Neural progenitor cell (in vitro differentiated cells): ENCODE measurements around the gene GPI. TPM values are rescaled to one million over a fixed set of nuclear protein-coding genes. Genes with fewer than 3 reads are reported as not detected.

Source experiments
- DNase-seq: peaks from one replicate; pipeline ENCODE4 v3.0.0-alpha.2; 2016; ENCODE audit warnings: low spot score
- H2AFZ ChIP-seq: fragments of 200-600 bp; sonication (generic); replicated peaks from 2 replicates; pipeline ENCODE4 v1.6.1; 2016; ENCODE audit warnings: antibody characterized with exemption
- H3F3A ChIP-seq: fragments of 200-600 bp; sonication (generic); 2 replicates; pipeline ENCODE4 v1.6.1; 2016; ENCODE audit warnings: antibody characterized with exemption, low read depth
- H3K27ac ChIP-seq: fragments of 200-600 bp; sonication (generic); 2 replicates; pipeline ENCODE4 v1.5.1; 2016; ENCODE audit warnings: mild to moderate bottlenecking
- H3K27me3 ChIP-seq: fragments of 200-600 bp; sonication (generic); 2 replicates; pipeline ENCODE4 v1.6.1; 2016; ENCODE audit warnings: mild to moderate bottlenecking, moderate library complexity
- H3K36me3 ChIP-seq: fragments of 200-600 bp; sonication (generic); 2 replicates; pipeline ENCODE4 v1.5.1; 2016
- H3K4me1 ChIP-seq: fragments of 200-600 bp; sonication (generic); 2 replicates; pipeline ENCODE4 v1.6.1; 2016; ENCODE audit warnings: mixed run types
- H3K4me2 ChIP-seq: fragments of 200-600 bp; sonication (generic); 2 replicates; pipeline ENCODE4 v1.6.1; 2016
- H3K4me3 ChIP-seq: fragments of 200-600 bp; sonication (generic); 2 replicates; pipeline ENCODE4 v1.5.1; 2016
- H3K79me2 ChIP-seq: fragments of 200-600 bp; sonication (generic); 2 replicates; pipeline ENCODE4 v1.6.1; 2016; ENCODE audit warnings: low read depth
- H3K9ac ChIP-seq: fragments of 200-600 bp; sonication (generic); 2 replicates; pipeline ENCODE4 v1.6.1; 2016
- H3K9me3 ChIP-seq: fragments of 200-600 bp; sonication (generic); 2 replicates; pipeline ENCODE4 v1.5.1; 2016; ENCODE audit warnings: low read depth
- H4K20me1 ChIP-seq: fragments of 200-600 bp; sonication (generic); 2 replicates; pipeline ENCODE4 v1.6.1; 2016; ENCODE audit warnings: low read depth
- H3K27ac Mint-ChIP-seq: 3 replicates; pipeline ENCODE4 v1.8.0; 2021; ENCODE audit warnings: mixed read lengths
- H3K27me3 Mint-ChIP-seq: 2 replicates; pipeline ENCODE4 v1.8.0; 2022; ENCODE audit warnings: low read depth, mild to moderate bottlenecking, inconsistent platforms, moderate library complexity, mixed read lengths; ENCODE audit not compliant: insufficient read depth
- H3K36me3 Mint-ChIP-seq: 3 replicates; pipeline ENCODE4 v1.8.0; 2021; ENCODE audit warnings: mixed read lengths
- H3K4me1 Mint-ChIP-seq: 3 replicates; pipeline ENCODE4 v1.8.0; 2021; ENCODE audit warnings: mixed read lengths
- H3K4me3 Mint-ChIP-seq: 3 replicates; pipeline ENCODE4 v1.8.0; 2021; ENCODE audit warnings: mild to moderate bottlenecking, moderate library complexity, mixed read lengths
- H3K9me3 Mint-ChIP-seq: 3 replicates; pipeline ENCODE4 v1.8.0; 2020; ENCODE audit warnings: mixed read lengths
- CTCF ChIP-seq: fragments of 200-600 bp; sonication (generic); IDR thresholded peaks from 2 replicates; pipeline ENCODE4 v1.5.1; 2017; ENCODE audit warnings: antibody characterized with exemption, mild to moderate bottlenecking
- EZH2 ChIP-seq: fragments of 200-600 bp; sonication (generic); IDR thresholded peaks from 2 replicates; pipeline ENCODE4 v1.6.1; 2017; ENCODE audit warnings: antibody characterized with exemption, mild to moderate bottlenecking, moderate library complexity
- EZH2phosphoT487 ChIP-seq: fragments of 200-600 bp; sonication (generic); IDR thresholded peaks from 2 replicates; pipeline ENCODE4 v1.6.1; 2017; ENCODE audit warnings: antibody characterized with exemption
- total RNA-seq: library from RNA; depleted of rRNA; stranded (reverse); fragments of >200 nt; gene quantifications from 2 replicates; pipeline ENCODE4 v1.2.3, GENCODE V29; 2015; ENCODE audit warnings: low replicate concordance

The GPI gene
- total RNA-seq, 1 donor from 2014 or later, result 109 TPM

DNA sequence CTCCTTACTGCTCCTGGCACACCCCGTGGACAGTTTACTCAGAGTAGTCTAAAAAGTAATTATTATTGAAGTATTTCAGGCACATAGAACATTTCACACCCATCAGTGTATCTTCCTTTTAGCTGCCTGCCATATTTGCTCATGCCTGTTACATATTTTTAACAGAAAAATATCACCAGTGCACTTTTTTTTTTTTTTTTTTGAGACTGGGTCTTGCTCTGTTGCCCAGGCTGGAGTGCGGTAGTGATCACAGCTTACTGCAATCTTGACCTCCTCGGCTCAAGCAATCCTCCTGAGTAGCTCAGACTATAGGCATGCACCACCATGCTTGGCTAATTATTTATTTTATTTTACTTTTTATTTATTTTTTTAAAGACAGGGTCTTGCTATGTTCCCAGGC is 40.7 kb upstream of the GPI start:
- Histone ChIP-seq H3K27me3 (no peaks in the 10 kb centered on the region), H3F3A (no peaks in the 10 kb centered on the region), H3K27ac (no peak overlapping the region), H3K9ac (no peak overlapping the region), H2AFZ (no peak overlapping the region), H3K4me2 (no peak overlapping the region), H3K4me3 (no peak overlapping the region), H4K20me1 (no peaks in the 10 kb centered on the region), H3K9me3 (no peaks in the 10 kb centered on the region), H3K4me1 (peaks cover 6% of the 10 kb centered on the region), H3K79me2 (no peaks in the 10 kb centered on the region), H3K36me3 (no peaks in the 10 kb centered on the region)
- DNase-seq, result no peak
- no peaks in the 10 kb centered on the region for H3K9me3 Mint-ChIP-seq
- H3K36me3 Mint-ChIP-seq, result peaks cover 21% of the 10 kb centered on the region
- no peak overlapping the region for H3K27ac Mint-ChIP-seq
- no peaks in the 10 kb centered on the region for H3K27me3 Mint-ChIP-seq
- no peak overlapping the region for H3K4me3 Mint-ChIP-seq
- peaks cover 3% of the 10 kb centered on the region for H3K4me1 Mint-ChIP-seq
- TF ChIP-seq EZH2 (no peak), CTCF (no peak), EZH2phosphoT487 (no peak)

DNA sequence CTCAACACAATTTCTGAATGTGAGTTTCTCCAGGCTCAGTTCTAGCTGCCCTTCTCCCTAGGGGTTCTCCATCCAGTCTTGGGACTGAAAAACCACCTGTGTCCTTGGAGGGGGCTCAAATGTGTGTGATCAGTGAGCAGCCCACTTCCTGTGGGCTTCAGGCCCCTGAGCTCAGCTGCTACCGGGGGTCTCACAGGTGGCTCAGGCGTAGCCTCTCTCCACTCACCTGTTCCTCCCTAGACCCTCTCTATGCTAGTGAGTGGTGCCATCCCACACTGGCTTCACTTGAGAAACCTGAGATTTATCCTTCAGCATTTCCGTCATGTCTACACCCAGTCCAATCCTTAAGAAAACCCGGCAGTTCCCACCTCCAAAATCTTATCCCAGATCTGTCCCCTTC is 39.8 kb upstream of the GPI start:
- Mint-ChIP-seq H3K4me1 (peaks cover 3% of the 10 kb centered on the region), H3K9me3 (no peaks in the 10 kb centered on the region), H3K27me3 (no peaks in the 10 kb centered on the region), H3K36me3 (peaks cover 22% of the 10 kb centered on the region), H3K27ac (no peak overlapping the region), H3K4me3 (no peak overlapping the region)
- no peaks in the 10 kb centered on the region for H3K27me3 ChIP-seq
- H3K4me2 ChIP-seq, result no peak overlapping the region
- no peak overlapping the region for H3K4me3 ChIP-seq
- DNase-seq, result no peak
- no peaks in the 10 kb centered on the region for H3K79me2 ChIP-seq
- H3K27ac ChIP-seq, result no peak overlapping the region
- no peaks in the 10 kb centered on the region for H3K36me3 ChIP-seq
- H3F3A ChIP-seq, result no peaks in the 10 kb centered on the region
- H2AFZ ChIP-seq, result no peak overlapping the region
- peaks cover 6% of the 10 kb centered on the region for H3K4me1 ChIP-seq
- H4K20me1 ChIP-seq, result no peaks in the 10 kb centered on the region
- TF ChIP-seq EZH2 (no peak), CTCF (no peak), EZH2phosphoT487 (no peak)
- no peak overlapping the region for H3K9ac ChIP-seq
- H3K9me3 ChIP-seq, result no peaks in the 10 kb centered on the region

- no peak for TF ChIP-seq EZH2phosphoT487
- TF ChIP-seq EZH2, result no peak
- no peak for TF ChIP-seq CTCF
- no peak overlapping the region for H3K27ac ChIP-seq
- no peaks in the 10 kb centered on the region for H3F3A ChIP-seq
- no peak overlapping the region for H3K4me3 ChIP-seq
- Mint-ChIP-seq H3K36me3 (peaks cover 22% of the 10 kb centered on the region), H3K9me3 (no peaks in the 10 kb centered on the region), H3K27me3 (no peaks in the 10 kb centered on the region), H3K4me3 (no peak overlapping the region), H3K27ac (no peak overlapping the region), H3K4me1 (peaks cover 3% of the 10 kb centered on the region)
- no peaks in the 10 kb centered on the region for H3K79me2 ChIP-seq
- no peak overlapping the region for H3K4me2 ChIP-seq
- H3K9ac ChIP-seq, result no peak overlapping the region
- DNase-seq, result no peak
- H4K20me1 ChIP-seq, result no peaks in the 10 kb centered on the region
- H2AFZ ChIP-seq, result no peak overlapping the region
- peaks cover 6% of the 10 kb centered on the region for H3K4me1 ChIP-seq
- no peaks in the 10 kb centered on the region for H3K27me3 ChIP-seq
- H3K9me3 ChIP-seq, result no peaks in the 10 kb centered on the region
- no peaks in the 10 kb centered on the region for H3K36me3 ChIP-seq
These were observed 38.8 kb upstream of the GPI start for GRCh38 chr19:34325981-34326787.
